ENCODE results near the gene ADGRA3.

ADGRA3 gene

GRCh38 chr4:22477813-22478182 lies 38.1 kb downstream of the ADGRA3 start:
- DNase-seq (ENCODE audit: low read depth), result no peak

DNA sequence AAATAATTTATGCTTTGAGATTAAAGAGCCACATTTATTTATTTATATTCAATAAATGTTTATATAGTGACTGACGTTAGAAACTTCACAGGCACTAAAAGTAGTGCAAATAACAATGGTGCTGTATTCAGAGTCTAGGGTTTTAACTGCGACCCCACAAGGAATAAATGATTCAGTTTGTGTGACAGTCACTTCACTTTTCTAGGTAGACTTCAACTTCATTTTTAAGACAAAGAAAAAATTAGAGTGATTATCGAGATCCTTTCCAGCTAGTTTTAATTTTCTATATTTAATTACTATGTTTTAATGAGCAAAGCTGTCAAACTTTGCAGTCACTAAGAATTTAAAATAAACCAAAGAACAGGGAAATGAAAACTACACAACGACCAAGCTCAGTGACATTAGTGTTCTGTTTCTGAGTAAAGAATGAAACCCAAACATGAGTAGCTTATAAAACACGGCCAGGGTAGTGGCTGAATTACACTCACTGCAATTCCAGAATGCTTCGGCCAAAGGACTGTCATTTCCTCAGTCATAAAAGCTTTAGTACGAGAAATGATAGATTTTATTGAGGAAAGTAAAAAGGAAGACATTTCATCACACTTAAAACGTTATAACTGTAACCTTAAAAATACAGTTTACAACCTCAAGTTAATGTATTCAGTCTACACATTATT lies 38.6 kb downstream of the ADGRA3 start:
- no peak for DNase-seq (ENCODE audit: low read depth)

DNA sequence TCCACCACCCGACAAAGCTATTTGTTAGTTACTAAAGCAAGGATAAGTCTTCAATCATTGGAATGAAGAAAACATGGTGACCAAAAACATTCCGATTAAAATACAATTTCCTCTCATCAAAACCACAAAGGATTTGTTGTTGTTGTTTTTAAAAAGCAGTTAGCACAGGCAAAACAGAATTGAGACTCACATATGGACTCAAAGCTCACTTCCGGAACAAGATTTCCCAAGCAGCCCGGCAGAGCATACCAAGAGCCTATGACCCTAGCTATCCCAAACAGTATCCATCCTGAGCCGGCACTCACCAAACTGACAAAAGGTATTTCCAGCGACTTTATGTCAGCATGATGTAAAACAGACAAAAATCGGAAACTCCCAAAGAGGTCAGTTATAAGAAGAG lies 39.9 kb downstream of the ADGRA3 start:
- peak; percentile 18 for DNase-seq (ENCODE audit: low read depth)

- peak; percentile 37 for DNase-seq (ENCODE audit: low read depth)
Measured at GRCh38 chr4:22475311-22475646, 40.6 kb downstream of the ADGRA3 start.

- no peak for DNase-seq (ENCODE audit: low read depth)
Measured at GRCh38 chr4:22474636-22475310, 41.1 kb downstream of the ADGRA3 start.

- DNase-seq (ENCODE audit: low read depth), result peak; percentile 82
Measured at GRCh38 chr4:22473268-22473667, 42.6 kb downstream of the ADGRA3 start.

DNA sequence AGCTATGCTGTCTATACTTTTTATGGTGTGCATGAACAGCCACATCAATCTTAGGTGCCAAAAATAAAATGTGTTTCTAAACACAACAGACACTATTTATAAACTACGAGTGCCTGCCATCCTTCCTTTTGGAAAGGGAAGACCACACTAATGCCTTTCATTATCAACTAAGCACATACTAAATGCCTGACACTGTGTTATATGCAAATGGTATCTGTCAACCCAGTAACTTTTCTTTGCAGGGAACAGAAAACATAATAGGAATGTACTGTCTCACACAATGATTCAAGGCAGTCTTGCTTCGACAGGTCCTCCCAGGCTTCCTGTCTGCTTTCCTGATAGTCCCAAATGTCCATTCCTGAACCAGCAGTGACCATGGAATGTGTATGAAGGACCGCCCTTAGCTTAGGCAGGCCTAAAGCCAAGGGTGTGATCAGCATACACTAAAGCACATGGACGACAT lies 43.8 kb downstream of the ADGRA3 start:
- DNase-seq (ENCODE audit: low read depth), result no peak

DNA sequence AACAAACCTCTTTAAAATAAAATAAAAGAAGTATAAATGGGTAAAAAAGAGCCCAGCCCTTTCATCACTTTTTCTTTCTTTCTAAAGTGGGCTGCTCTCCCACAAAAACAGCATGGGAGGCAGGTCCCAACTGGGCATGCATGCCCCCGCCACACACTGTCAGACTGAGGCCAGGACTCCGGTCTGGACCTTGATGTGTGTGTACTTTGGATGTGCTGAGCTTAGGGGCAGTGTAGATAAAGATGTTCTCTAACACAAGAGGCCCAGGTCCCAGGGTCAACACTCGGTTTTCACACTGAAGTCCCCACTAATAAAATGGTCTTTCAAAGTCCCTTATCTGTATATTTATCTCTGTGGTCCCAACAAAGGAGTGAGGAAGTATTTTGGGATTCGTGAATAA lies 44.4 kb downstream of the ADGRA3 start:
- DNase-seq (ENCODE audit: low read depth), result no peak

DNA sequence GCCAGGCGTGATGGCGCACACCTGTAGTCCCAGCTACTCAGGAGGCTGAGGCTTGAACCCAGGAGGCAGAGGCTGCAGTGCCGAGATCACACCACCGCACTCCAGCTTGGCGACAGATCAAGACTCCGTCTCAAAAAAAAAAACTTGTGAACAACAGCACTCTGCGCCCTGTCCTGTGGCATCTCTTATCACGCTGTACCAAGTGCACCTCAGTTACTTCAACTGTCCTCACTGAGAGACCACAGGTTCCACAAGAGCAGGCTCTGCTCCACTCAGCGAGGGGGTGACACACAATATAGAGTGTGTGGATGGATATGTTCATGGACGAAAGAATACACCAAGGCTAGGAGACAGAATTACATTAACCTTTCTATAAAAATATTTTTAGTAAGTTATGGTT lies 49.3 kb downstream of the ADGRA3 start:
- DNase-seq (ENCODE audit: low read depth), result no peak

- no peak for DNase-seq (ENCODE audit: low read depth)
Measured at GRCh38 chr4:22465996-22466395, 49.9 kb downstream of the ADGRA3 start.

DNA sequence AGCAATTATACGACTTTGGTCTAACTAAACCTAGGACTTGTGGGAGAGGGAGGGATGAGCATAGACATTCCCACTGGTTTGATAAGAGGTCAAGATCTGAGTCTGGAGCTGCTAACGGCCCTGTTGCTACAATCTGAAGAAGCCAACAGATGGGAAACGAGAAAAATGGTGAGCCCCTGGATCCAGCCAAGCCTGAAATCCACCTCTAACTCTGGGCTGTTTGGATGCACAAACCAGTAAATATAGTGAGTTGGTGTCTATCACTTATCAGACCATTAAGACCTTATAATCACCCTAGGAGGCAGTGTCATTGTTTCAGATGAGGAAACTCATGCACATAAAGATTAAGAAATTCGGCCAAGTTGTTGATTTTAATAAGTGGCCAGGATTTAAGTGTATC lies 50.5 kb downstream of the ADGRA3 start:
- no peak for DNase-seq (ENCODE audit: low read depth)

DNA sequence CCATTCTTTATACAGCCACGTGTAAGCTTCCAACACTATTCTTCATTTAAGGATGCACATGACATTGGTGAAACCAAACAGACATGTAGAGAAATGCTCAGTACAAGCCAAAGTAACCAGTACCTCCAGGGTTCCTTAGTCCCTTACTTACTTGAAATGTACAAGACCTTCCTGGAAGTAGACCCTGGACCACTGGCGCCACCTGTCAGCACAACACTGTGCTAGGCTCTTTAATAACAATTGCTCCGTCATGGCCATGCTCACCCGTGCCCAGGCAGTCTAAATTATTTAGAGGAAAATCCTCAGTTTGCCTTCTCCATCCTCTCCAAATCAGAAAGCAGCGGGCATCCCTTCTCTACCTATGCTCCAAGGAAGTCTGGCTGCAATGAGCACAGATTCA lies 52.7 kb downstream of the ADGRA3 start:
- DNase-seq (ENCODE audit: low read depth), result no peak

DNA sequence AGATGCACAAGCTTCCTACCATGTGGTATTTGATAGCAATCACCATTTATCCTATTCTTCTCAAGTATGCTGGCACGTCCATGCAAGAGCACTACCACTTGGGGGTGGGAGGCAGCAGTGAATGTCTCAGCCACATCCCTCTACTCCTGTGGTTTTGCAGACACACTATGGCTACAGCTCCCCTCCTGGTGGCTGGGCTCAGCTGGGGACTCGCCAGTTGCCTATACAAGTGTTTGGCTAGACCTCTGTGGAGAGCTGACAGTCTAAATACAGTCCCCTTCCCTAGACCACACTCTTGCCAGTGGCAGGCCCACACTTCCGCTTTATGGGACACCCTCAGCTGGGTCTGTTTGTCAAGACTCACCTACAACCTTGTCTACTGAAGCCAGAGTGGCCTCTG lies 53.2 kb downstream of the ADGRA3 start:
- no peak for DNase-seq (ENCODE audit: low read depth)

DNA sequence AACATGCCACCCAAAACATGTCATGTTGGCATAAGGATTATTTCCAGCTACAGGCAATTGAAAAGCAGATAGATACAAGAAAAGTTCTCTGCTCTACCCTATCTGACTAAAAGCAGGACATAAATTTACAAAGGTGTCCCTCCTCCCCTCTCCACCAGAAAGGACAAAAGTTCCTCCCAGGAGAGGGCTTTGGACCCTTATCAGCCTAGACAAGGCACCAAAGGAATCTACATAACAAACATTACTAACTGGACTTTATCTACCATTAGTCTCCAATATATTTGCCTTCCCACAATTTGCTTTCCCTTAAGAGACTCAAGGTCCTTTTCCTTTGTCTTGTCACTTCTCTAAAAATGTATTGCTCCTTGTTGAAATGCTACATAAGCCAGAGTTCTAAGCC lies 55.6 kb downstream of the ADGRA3 start:
- DNase-seq (ENCODE audit: low read depth), result no peak

DNA sequence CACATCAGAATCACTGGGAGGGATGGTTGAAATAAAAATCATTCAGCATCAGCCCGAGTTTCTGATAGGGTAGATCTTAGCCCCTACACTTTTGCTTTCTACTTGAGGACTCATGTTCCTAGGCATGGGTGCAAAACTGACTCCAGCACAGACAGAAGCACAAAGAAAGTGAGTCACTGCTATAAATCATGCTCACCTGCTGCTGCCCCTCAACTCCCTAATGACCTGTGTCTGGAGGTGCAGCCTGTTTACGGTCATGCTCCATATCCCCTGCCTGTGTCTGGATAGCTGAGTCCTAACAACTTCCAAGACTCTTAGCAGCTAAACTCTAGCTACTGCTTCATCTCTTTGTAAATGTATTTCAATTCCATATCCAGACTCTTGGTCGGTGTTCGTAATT lies 57.8 kb downstream of the ADGRA3 start:
- no peak for DNase-seq (ENCODE audit: low read depth)

DNA sequence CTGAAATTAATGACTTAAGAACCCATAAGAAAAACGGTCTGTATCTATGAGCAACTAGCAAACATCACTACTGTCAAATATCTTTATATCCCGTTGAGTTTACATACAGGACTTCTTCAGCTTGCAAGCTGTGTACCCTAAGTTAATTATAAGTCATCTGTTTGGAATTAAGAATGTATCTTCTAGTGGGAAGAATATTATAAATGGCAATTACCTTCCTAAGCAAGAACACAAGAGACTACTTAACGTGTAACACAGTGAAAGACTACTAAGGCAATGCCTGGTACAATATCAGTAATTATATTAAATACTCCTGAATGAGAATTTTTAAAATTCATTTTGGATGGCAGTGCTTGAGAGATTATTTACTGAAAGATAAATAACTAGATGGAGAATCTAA lies 58.5 kb downstream of the ADGRA3 start:
- DNase-seq (ENCODE audit: low read depth), result no peak

DNA sequence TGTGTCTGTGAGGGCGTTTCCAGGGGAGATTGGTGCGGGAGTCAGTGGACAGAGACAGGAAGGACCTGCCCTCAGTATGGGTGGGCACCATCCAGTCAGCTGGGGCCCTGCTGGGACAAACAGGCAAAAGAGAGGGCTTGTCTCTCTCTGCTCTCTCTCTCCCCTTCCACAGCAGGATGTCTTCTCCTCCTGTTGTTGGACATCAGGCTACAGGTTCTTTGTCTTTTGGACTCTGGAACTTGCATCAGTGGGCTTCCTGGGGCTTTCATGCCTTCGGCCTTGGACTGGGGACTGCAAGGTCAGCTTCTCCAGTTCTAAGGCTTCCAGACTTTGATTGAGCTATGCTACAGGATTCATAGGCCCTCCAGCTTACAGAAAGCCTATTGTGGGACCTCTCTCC lies 59.6 kb downstream of the ADGRA3 start:
- DNase-seq (ENCODE audit: low read depth), result no peak

DNA sequence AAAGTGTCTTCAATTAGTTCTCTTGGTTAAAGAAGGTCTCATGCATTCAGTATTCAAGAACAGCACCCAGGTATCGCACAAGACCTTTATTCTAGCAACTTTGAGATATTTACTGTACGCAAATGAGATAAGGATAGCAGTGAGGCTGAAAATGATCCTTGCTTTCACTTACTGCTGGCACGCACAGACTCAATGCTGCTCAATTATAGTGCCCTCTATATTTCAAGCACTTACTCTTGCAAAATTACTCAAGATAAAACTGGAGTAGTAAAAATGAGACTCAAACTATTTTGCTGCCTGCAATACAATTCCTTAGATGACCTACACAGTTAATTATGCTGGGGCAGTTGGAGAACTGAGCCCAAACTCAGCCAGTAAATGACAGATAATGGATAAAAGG lies 60.9 kb downstream of the ADGRA3 start:
- DNase-seq (ENCODE audit: low read depth), result peak; percentile 44

DNA sequence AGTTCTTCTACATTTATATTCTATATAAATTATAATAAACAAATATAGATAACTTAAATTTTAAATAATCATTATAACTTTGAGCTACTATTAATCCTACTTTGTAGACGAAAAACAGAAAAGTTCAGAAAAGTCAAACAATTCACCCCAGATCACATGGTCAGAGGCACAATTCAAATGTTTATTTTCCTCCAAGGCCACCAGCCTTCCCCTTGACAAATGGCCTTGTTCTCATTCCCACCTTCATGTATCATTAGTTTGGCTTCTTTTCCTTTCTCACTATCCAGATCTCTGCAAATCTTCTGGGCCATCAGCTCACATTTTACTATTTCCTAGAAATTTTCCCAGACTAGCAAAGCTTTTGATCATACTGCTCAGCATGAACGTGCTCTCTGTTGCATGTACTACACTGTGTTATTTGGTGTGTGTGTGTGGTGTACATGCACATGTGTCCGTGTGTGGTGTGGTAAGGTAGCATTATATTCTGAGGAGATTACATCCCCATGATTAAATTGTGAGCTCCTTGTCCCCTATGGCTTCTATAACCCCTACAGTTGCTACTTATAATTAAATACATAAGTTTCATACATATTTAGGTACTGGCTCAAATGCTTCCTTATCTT lies 61.5 kb downstream of the ADGRA3 start:
- DNase-seq (ENCODE audit: low read depth), result no peak

GRCh38 chr4:22444813-22445212 lies 71.1 kb downstream of the ADGRA3 start:
- DNase-seq (ENCODE audit: low read depth), result no peak

DNA sequence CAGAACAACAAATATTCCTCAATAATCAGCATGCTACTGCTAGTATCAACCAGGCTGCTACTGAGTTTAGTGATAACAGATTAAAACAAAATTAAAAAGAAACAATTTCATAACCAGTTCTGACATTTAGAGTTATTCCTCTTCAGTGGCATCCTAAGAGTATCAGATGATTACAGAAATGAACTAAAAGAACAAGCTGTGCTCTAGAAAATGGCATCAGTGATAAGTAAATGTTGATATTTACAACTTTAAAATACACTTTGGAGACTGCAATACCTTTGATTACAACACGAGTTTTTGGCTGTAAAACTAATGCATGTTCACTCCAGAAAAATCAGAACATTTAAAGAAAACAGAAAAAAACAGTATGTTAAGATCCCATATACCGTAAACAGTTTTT lies 72.9 kb downstream of the ADGRA3 start:
- DNase-seq (ENCODE audit: low read depth), result peak; percentile 13

DNA sequence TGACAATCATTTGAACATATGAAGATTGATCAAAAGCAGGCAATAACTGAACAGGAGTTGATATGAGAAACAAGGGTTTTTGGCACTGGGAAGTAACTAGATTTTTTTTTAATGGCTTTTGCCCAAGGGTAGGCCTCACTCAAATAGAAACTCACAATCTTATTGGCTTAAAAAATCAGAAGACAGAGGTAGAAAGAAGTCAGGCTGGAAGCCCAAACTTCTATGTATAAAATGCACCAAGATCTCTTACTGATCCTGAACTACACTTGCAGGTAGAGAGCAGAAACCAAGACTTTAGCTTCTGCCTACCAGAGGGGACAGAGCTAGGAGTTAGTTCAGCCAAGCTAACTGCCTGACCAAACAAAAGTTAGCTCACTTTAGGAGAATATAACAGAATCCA lies 74.9 kb downstream of the ADGRA3 start:
- DNase-seq (ENCODE audit: low read depth), result no peak

DNA sequence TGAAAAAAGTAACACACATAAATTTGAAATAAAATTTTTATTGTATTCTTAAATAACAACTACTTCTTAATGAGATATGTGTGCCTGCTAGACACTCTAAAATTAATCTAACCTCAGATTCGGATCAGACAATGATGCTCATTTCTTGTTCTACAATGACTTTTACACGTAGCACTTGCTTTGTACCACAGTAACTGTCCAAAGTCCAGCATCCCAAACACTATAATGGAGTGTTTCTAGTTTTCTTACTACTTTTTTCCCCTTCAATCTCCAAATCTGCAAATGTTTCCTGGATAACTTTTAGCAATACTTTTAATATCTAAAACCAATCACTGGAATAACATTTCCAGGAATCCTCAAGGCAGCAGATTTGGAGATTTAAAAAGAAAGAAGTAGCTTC lies 75.9 kb downstream of the ADGRA3 start:
- DNase-seq (ENCODE audit: low read depth), result no peak

- DNase-seq (ENCODE audit: low read depth), result no peak
Measured at GRCh38 chr4:22435652-22436051, 80.2 kb downstream of the ADGRA3 start.
